Retina (tissue), 1 donor: Measurements from ENCODE around the gene SEMA6A.

Experiments used
- DNase-seq: peaks from one replicate; pipeline ENCODE4 v3.0.0-alpha.2; 2016

The SEMA6A gene

DNA sequence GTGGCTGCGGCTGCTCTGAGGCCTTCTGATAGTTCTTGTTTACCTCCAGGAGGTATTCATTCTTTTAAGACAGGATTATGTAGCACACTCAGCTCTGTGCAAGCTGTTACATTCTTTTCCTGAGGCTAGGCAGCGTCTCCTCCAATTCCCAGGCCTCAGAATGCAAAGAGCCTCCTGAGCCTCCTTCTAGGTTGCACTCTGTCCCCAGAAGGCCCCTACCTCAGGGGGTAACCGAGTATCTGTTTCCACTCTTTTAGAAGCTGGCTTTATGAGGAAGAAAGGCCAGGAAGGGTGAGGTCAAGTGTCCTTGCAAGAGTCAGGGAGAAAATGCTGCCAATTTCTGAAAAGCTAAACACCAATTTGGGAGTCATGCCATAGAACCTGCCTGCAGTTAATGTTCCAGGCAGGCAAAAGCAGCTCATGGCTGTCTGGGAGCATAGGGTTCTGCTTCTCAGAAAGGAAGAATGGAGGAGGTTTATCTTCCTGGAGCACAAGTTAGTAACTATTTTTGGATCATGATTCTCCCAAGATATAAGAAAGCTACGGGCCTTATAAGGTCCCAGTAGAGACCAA is 178.9 kb downstream of the SEMA6A start:
- no peak for DNase-seq

DNA sequence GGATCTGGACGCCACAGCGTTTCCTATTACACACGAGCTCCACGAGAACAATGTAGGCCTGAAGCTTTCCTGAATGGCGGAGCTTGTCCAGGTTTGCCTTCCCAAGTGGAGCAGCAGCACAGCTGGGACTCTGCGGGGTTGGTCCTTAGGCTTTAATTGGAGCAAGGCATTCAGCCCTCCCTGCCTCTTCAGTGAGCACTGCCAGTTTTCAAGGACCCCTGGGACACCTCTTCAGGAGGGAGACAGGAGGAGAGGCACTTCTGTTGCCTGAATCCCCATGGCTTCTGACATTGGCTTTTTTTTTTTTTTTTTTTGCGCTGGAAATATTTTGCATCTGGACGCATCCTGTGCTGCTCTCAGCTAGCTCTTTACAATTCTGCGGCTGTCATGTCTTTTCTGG is 179.4 kb downstream of the SEMA6A start:
- DNase-seq = peak; percentile 66

DNA sequence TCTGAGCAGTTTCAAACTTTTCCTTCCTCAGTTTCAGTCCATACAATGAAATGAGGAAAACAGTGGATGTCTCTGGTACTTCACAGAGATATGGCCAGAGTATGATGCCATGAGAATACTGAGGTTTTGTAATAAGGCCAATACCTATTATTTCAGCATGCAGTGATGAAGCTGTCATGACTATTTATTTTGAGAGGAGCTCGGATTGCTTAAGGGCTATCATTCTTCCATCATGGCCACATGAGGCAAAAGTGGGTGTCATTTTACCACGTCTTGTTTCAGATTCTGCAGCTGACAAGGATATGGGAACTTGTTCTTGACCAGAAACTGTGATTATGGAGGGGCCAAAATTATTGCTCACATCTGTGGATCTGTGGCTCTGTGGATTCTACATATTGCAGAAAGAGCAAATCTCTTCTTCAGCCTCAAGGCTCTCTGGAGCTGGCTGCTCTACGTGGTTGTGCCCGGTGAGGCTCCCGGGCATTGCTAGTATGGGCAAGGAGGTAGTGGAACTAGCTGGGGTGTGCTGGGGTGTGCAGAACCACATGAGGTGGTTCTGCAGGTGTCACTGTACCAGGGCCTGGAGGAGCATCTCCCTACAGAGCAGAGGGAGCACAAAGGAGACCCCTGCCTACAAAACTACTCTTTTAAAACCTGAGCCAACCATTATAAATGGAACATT is 180.3 kb downstream of the SEMA6A start:
- no peak for DNase-seq
